K562 (cell line): ENCODE results near the gene PEX3. TPM values are rescaled to one million over a fixed set of nuclear protein-coding genes. Genes with fewer than 3 reads are reported as not detected.

Source experiments
- ADNP ChIP-seq: fragments of 200-800 bp; sonication (Bioruptor generic); IDR thresholded peaks from 2 replicates; pipeline ENCODE4 v1.6.1; 2016; ENCODE audit warnings: missing genetic modification characterization, missing compliant biosample characterization
- CBX3 ChIP-seq, 2 experiments: IDR thresholded peaks; 1 replicate in 1 of 2; 2 replicates in 1 of 2; pipeline ENCODE4 v1.6.1; 2012; ENCODE audit warnings: inconsistent platforms in 2 of 2, low read length in 2 of 2, borderline replicate concordance in 1 of 2, control low read depth in 1 of 2
- CEBPZ ChIP-seq: fragments of 150-350 bp; IDR thresholded peaks from 2 replicates; pipeline ENCODE4 v1.6.1; 2014; ENCODE audit warnings: low read depth, mild to moderate bottlenecking, low read length, borderline replicate concordance
- CREBBP ChIP-seq: IDR thresholded peaks from one replicate; pipeline ENCODE4 v1.6.1; 2012; ENCODE audit warnings: low read depth, mild to moderate bottlenecking, control low read depth, inconsistent platforms, low read length
- ERF ChIP-seq: fragments of 450-650 bp; formaldehyde crosslinking; IDR thresholded peaks from 2 replicates; pipeline ENCODE4 v1.4.0; 2020; ENCODE audit warnings: mild to moderate bottlenecking, mixed read lengths
- EZH2 ChIP-seq: IDR thresholded peaks from 2 replicates; pipeline ENCODE4 v1.6.1; 2012; ENCODE audit warnings: low read depth, mild to moderate bottlenecking, inconsistent platforms, low read length, borderline replicate concordance
- HLTF ChIP-seq: fragments of 450-650 bp; IDR thresholded peaks from 2 replicates; pipeline ENCODE4 v1.6.1; 2016
- HOMEZ ChIP-seq: fragments of 250-450 bp; sonication (Bioruptor Pico); IDR thresholded peaks from 2 replicates; pipeline ENCODE4 v1.4.0; 2020; ENCODE audit warnings: mild to moderate bottlenecking, moderate library complexity
- ILK ChIP-seq: fragments of 450-650 bp; IDR thresholded peaks from 2 replicates; pipeline ENCODE4 v1.6.1; 2016; ENCODE audit warnings: missing genetic modification characterization, low read depth, mild to moderate bottlenecking, missing compliant biosample characterization, moderate library complexity, borderline replicate concordance
- TCF7 ChIP-seq: sonication (generic); IDR thresholded peaks from 2 replicates; pipeline ENCODE4 v1.6.1; 2016; ENCODE audit warnings: antibody characterized with exemption, borderline replicate concordance
- TRIM24 ChIP-seq, 2 experiments: fragments of 450-650 bp; IDR thresholded peaks; 2 replicates each; pipeline ENCODE4 v1.6.1; 2016
- ZNF174 ChIP-seq: fragments of 250-450 bp; sonication (Bioruptor Pico); IDR thresholded peaks from 2 replicates; pipeline ENCODE4 v1.4.0; 2020; ENCODE audit warnings: mild to moderate bottlenecking
- ZNF184 ChIP-seq: sonication (generic); formaldehyde crosslinking; IDR thresholded peaks from 2 replicates; pipeline ENCODE4 v1.5.0; 2020; ENCODE audit warnings: missing genetic modification reagents
- ZNF398 ChIP-seq: fragments of 250-450 bp; sonication (Bioruptor Pico); IDR thresholded peaks from 2 replicates; pipeline ENCODE4 v1.8.0; 2021; ENCODE audit warnings: moderate library complexity, mild to moderate bottlenecking, inconsistent platforms
- ZNF408 ChIP-seq: fragments of 250-450 bp; sonication (Bioruptor Pico); IDR thresholded peaks from 2 replicates; pipeline ENCODE4 v1.4.0; 2020; ENCODE audit warnings: low read depth, mild to moderate bottlenecking, moderate library complexity
- ZNF592 ChIP-seq: fragments of 450-650 bp; IDR thresholded peaks from 2 replicates; pipeline ENCODE4 v1.6.1; 2017; ENCODE audit warnings: antibody characterized with exemption, mild to moderate bottlenecking
- polyA plus RNA-seq, 8 experiments: library from polyadenylated mRNA; depleted of rRNA in 4 of 8; stranded (reverse) in 5 of 8; unstranded in 3 of 8; fragments of >200 nt; fragmentation: Nextera tagmentation in 2 of 8; fragmentation: Illumina TruSeq in 1 of 8; extraction: Ambion mirVana in 2 of 8; extraction: Trizol in 1 of 8; gene quantifications; 2 replicates each; pipeline versions ENCODE4 v1.2.1 to v1.2.3, GENCODE V29; 2011 to 2014; ENCODE audit warnings: inconsistent platforms in 1 of 8, missing spikeins in 1 of 8
- total RNA-seq, 7 experiments: library from RNA; depleted of rRNA in 6 of 7; stranded (reverse); fragments of >200 nt in 6 of 7; fragmentation: Illumina TruSeq in 2 of 7; extraction: Trizol in 2 of 7; gene quantifications; 2 replicates each; pipeline versions ENCODE4 v1.2.1 to v1.2.3, GENCODE V29; 2011 to 2021; ENCODE audit warnings: low replicate concordance in 1 of 7

PEX3 gene
- total and polyA plus RNA-seq, 9 of the 15 experiments (the other 6 are each of a cell fraction or from before 2014, with no cell fraction given), result 17.3 to 69.6 (median 32.7) TPM

GRCh38 chr6:143510991-143511891 lies 60.6 kb downstream of the PEX3 start, which contains the start of gene FUCA2 (continued):
- TF ChIP-seq EZH2 (no peak), ADNP (tag) (no peak), TCF7 (no peak), CREBBP (no peak), HLTF (no peak; the same call in 1 of the 2 replicates), ZNF408 (CRISPR knock-in tag) (no peak), ZNF184 (CRISPR knock-in tag) (no peak), TRIM24 (IDR thresholded peaks at IDR 0.05) (peak; percentile 57 to 64; a peak in 3 of 4 replicates), CBX3 (IDR thresholded peaks at IDR 0.05; ENCODE audit: borderline replicate concordance in 1 of 2, low read length in 2 of 2) (peak in 1 of 2 experiments; percentile 70; a peak in 2 of 3 replicates), ZNF592 (peak; percentile 84), ZNF398 (CRISPR knock-in tag) (no peak), CEBPZ (no peak), ERF (CRISPR knock-in tag) (peak; percentile 80), HOMEZ (CRISPR knock-in tag) (no peak), ZNF174 (CRISPR knock-in tag) (no peak), ILK (tag) (no peak)
